Gastrocnemius medialis (tissue), 4 donors: ENCODE measurements around the gene ITGAD.

Experiments
- CTCF ChIP-seq, 5 experiments: fragments of 450-650 bp in 3 of 5; fragments of 200-600 bp in 2 of 5; sonication (generic) in 2 of 5; IDR thresholded peaks in 4 of 5; conservative IDR thresholded peaks in 1 of 5; 1 replicate in 4 of 5; 2 replicates in 1 of 5; pipeline ENCODE4 v1.5.1; 2016 to 2019; ENCODE audit warnings: antibody characterized with exemption in 5 of 5, mild to moderate bottlenecking in 3 of 5, moderate library complexity in 3 of 5
- POLR2A ChIP-seq, 2 donors: fragments of 450-650 bp; IDR thresholded peaks; one replicate each; pipeline ENCODE4 v1.6.1; 2017; ENCODE audit warnings: antibody characterized with exemption in 2 of 2, mild to moderate bottlenecking in 2 of 2, moderate library complexity in 2 of 2

- TF ChIP-seq CTCF (IDR thresholded peaks at IDR 0.05 in 4 of 5, conservative IDR thresholded peaks at IDR 0.05 in 1 of 5) (no peak), POLR2A (IDR thresholded peaks at IDR 0.05) (no peak)
These were observed 63.8 kb downstream of the ITGAD start for GRCh38 chr16:31456988-31457360.
